ENCODE data around the gene VSIG10L2.
"Not testable (repeated sequence)": the region's sequence is repeated elsewhere in the genome, so short reads cannot be mapped to it uniquely, and the experiment has no call there.

Gene VSIG10L2

DNA sequence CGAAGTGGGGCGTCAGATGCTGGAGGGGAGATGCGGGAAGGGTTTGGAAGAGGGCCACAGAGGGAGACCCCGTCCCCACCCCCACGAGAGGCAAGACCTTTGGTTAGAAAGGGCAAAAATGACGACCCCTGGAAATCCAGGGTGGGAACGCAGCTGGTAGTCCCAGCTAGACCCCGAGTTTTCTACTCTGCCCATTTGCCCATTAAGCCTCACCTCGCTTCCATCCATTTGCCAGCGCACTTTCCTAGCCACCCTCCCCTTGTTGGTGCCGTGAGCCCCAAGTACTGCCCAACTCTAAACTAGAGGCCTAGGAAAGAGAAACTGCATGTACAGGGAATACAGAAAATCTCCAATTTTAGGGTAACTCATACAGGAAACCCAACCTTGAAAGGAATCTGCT is 41.2 kb upstream of the VSIG10L2 start:
- TF ChIP-seq, protein P1, sequence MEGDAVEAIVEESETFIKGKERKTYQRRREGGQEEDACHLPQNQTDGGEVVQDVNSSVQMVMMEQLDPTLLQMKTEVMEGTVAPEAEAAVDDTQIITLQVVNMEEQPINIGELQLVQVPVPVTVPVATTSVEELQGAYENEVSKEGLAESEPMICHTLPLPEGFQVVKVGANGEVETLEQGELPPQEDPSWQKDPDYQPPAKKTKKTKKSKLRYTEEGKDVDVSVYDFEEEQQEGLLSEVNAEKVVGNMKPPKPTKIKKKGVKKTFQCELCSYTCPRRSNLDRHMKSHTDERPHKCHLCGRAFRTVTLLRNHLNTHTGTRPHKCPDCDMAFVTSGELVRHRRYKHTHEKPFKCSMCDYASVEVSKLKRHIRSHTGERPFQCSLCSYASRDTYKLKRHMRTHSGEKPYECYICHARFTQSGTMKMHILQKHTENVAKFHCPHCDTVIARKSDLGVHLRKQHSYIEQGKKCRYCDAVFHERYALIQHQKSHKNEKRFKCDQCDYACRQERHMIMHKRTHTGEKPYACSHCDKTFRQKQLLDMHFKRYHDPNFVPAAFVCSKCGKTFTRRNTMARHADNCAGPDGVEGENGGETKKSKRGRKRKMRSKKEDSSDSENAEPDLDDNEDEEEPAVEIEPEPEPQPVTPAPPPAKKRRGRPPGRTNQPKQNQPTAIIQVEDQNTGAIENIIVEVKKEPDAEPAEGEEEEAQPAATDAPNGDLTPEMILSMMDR (conservative IDR thresholded peaks at IDR 0.05; ENCODE audit: low read depth), result no peak
- H3K27ac ChIP-seq, result no peak overlapping the region
- no peak for DNase-seq (ENCODE audit: low spot score)
- POLR2A ChIA-PET (ENCODE audit: low non-redundant PET), result no interaction called here
- CTCF ChIA-PET, result no interaction called here

DNA sequence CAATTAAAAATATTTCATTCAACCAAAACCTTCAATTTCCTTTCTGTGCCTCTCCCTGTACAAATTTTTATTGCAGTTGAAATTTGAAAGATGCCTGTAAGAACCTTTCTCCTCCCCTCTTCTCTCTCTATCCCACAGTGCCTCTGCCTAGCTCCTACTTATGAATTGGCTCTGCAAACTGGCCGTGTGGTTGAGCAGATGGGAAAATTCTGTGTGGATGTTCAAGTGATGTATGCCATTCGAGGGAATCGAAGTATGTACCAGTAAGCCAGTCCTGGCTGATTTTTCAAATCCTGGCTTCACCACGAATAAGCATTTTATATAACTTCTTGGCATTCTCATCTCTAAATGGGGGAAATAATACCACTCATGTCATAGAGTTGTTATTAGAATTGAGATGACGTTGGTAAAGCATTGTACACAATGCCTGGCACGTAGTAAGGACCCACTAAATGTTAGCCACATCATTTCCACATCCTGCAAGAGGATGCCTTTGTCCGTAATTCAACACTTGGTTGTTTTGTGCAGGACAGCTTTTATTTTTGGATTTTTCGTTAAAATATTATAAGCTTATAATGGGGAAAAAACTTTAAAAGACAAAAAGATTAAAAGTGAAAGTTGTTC is 35.5 kb upstream of the VSIG10L2 start:
- DNase-seq (ENCODE audit: low spot score), result no peak
- TF ChIP-seq, protein P1 (conservative IDR thresholded peaks at IDR 0.05; ENCODE audit: low read depth), result no peak
- no peak overlapping the region for H3K27ac ChIP-seq
- ChIA-PET POLR2A (ENCODE audit: low non-redundant PET) (no interaction called here), CTCF (interaction anchor here (0.6 to 0.7 kb wide), 2 partner anchors 11 to 281 kb away, joined by 3 to 4 read pairs; no protein-coding TSS in a partner anchor)

DNA sequence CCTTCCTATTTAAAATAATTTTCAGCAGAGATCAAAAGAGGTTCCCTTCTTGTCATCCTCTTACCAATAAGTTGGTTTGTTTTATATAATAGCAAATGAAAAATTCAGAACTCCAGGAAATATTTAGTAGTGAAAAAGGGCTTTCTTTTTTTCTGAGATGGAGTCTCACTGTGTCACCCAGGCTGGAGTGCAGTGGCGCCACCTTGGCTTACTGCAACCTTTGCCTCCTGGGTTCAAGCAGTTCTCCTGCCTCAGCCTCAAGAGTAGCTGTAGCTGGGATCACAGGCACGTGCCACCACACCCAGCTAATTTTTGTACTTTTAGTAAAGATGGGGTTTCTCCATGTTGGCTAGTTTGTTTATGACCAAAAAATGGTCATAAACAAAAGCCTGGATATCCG is 31.2 kb upstream of the VSIG10L2 start:
- DNase-seq (ENCODE audit: low spot score); H3K27ac ChIP-seq; POLR2A ChIA-PET (ENCODE audit: low non-redundant PET); CTCF ChIA-PET: not testable (repeated sequence)

DNA sequence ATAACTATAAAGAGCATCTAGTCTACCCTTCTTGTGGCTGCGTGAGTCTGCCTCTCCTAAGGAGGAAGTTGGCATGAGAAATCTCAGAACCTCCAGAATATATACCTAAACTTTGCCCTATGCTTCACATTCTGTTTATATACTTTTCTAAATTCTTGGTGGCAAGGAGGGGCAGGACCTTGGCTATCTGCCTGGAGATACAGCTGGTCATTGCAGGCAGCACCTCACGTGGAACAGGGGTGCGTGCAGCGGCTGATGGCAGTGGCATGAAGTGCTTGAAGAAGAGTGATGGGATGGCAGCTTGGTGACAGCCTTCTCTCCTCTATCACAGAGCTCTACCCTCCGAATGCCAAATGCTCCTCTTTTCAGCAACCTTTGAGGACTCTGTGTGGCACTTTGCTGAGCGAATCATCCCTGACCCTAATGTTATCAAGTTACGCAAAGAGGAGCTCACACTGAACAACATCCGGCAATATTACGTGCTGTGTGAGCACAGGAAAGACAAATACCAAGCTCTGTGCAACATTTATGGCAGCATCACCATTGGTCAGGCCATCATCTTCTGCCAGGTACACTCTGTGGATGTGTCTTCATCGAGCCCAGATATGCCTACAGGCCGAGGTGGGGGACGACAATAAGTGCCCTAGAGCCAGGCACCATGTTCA is 29.0 kb upstream of the VSIG10L2 start:
- CTCF ChIA-PET, result interaction anchor here (0.6 to 1.1 kb wide), 2 partner anchors 11 to 145 kb away, joined by 3 to 4 read pairs; no protein-coding TSS in a partner anchor
- TF ChIP-seq, protein P1 (conservative IDR thresholded peaks at IDR 0.05; ENCODE audit: low read depth), result no peak
- DNase-seq (ENCODE audit: low spot score), result no peak
- no peak overlapping the region for H3K27ac ChIP-seq
- POLR2A ChIA-PET (ENCODE audit: low non-redundant PET), result no interaction called here

DNA sequence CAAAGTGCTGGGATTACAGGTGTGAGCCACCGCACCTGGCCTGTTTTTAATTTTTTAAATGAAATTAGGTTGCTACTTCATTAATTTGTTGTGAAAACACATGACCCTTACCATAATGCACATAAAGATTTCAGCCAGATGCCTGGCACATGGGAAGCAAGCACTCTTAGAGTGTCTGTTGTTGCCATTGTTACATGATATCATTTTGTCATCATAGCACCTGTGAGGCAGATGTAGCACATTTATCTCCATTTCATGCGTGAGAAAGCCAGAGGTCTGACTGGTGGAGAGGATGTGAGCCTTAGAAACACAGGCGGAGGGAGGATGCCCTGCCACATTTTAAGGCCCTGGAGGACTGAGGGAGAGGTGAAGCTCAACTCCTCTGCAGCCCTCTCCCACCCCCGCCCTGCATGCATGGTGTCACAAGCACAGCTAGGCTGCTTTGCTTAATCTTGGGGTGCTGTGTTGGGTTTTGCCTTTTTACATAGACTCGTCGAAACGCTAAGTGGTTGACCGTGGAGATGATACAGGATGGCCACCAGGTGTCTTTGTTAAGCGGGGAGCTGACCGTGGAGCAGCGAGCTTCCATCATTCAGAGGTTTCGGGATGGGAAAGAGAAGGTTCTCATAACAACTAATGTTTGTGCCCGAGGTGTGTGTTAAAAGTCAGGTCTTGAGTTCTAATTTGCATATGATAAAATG is 27.6 kb upstream of the VSIG10L2 start:
- POLR2A ChIA-PET (ENCODE audit: low non-redundant PET), result no interaction called here
- TF ChIP-seq, protein P1 (conservative IDR thresholded peaks at IDR 0.05; ENCODE audit: low read depth), result no peak
- H3K27ac ChIP-seq, result no peak overlapping the region
- DNase-seq (ENCODE audit: low spot score), result no peak
- CTCF ChIA-PET, result interaction anchor here (0.9 to 1.1 kb wide), 2 partner anchors 10 to 144 kb away, joined by 3 read pairs; no protein-coding TSS in a partner anchor

DNA sequence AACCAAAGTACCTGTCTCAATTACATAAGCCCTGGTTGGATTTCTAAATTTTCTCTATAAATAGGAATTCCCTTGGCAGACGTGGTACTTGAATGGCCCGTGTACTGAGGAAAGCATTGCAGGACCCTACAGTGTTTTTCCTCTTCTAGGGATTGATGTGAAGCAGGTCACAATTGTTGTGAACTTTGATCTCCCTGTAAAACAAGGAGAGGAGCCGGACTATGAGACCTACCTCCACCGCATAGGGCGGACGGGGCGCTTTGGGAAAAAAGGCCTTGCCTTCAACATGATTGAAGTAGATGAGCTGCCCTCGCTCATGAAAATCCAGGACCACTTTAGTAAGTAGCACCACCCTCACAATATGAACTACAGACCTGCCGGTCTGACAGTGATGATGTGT is 24.8 kb upstream of the VSIG10L2 start:
- CTCF ChIA-PET, result interaction anchor here (1.0 kb wide), 1 partner anchor 273 kb away, joined by 4 read pairs; no protein-coding TSS in a partner anchor

More for the DNA sequence above, 24.8 kb upstream of the VSIG10L2 start:
- POLR2A ChIA-PET (ENCODE audit: low non-redundant PET), result no interaction called here
- H3K27ac ChIP-seq, result no peak overlapping the region
- TF ChIP-seq, protein P1 (conservative IDR thresholded peaks at IDR 0.05; ENCODE audit: low read depth), result no peak
- DNase-seq (ENCODE audit: low spot score), result no peak
